Adrenal gland (tissue), 5 donors: Measurements from ENCODE around the gene ZNF337.

Experiments used
- POLR2A ChIP-seq, 2 donors: fragments of 450-650 bp; IDR thresholded peaks; one replicate each; pipeline ENCODE4 v1.6.1; 2017; ENCODE audit warnings: antibody characterized with exemption in 2 of 2, mild to moderate bottlenecking in 2 of 2, moderate library complexity in 1 of 2
- TF ChIP-seq, protein P1 (sequence below), 6 experiments: fragments of 450-650 bp in 4 of 6; fragments of 200-600 bp in 2 of 6; sonication (generic) in 1 of 6; IDR thresholded peaks; 1 replicate in 5 of 6; 2 replicates in 1 of 6; pipeline versions ENCODE4 v1.5.1 to v1.8.0; 2016 to 2021; ENCODE audit warnings: antibody characterized with exemption in 6 of 6, mild to moderate bottlenecking in 2 of 6, moderate library complexity in 1 of 6
- donor health status: DM: no; HTN: no; CAD: no.

DNA sequence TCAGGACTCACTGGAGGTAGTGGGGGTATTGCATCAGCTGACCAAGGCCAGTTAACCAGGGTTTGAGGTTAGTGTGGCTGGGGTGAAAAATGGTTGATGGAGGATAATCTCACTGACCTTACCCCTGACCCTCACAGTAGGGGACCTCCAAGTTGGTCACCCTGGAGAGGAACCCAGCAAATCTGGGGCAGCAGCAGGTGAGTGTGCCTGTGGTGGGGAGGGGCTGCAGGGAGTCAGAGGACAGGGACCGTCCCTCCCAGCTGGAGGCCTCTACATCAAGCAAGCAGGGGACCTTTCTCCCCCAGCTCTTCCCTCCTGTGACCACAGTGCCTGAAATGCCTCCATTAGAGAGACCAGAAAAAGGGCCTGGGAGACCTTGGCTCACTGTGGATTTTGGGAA is 49.1 kb upstream of the ZNF337 start:
- TF ChIP-seq POLR2A (IDR thresholded peaks at IDR 0.05): no peak
- TF ChIP-seq, protein P1, sequence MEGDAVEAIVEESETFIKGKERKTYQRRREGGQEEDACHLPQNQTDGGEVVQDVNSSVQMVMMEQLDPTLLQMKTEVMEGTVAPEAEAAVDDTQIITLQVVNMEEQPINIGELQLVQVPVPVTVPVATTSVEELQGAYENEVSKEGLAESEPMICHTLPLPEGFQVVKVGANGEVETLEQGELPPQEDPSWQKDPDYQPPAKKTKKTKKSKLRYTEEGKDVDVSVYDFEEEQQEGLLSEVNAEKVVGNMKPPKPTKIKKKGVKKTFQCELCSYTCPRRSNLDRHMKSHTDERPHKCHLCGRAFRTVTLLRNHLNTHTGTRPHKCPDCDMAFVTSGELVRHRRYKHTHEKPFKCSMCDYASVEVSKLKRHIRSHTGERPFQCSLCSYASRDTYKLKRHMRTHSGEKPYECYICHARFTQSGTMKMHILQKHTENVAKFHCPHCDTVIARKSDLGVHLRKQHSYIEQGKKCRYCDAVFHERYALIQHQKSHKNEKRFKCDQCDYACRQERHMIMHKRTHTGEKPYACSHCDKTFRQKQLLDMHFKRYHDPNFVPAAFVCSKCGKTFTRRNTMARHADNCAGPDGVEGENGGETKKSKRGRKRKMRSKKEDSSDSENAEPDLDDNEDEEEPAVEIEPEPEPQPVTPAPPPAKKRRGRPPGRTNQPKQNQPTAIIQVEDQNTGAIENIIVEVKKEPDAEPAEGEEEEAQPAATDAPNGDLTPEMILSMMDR (IDR thresholded peaks at IDR 0.05): no peak
